WTC11 (cell line): ENCODE data around the gene KCTD2. TPM values are rescaled to one million over a fixed set of nuclear protein-coding genes. Genes with fewer than 3 reads are reported as not detected.

Experiments used
- ATAC-seq: fragments of 200-7000 bp; cut with Tn5 transposase; 2 replicates; pipeline ENCODE4 v1.10.0; 2021; ENCODE audit warnings: mild to moderate bottlenecking, moderate library complexity
- CTCF ChIA-PET: fragments of 300-600 bp; sonication (Branson Sonifier 250); formaldehyde crosslinking; loops from one replicate; lab custom pipeline; 2021; ENCODE audit warnings: antibody characterized with exemption; lab: Charles Lee
- POLR2A ChIA-PET: fragments of 350-600 bp; sonication (Branson Sonifier 250); formaldehyde crosslinking; loops from one replicate; lab custom pipeline; 2021; ENCODE audit warnings: antibody characterized with exemption; lab: Charles Lee
- DNase-seq: peaks from one replicate; pipeline ENCODE4 v3.0.0; 2021; ENCODE audit warnings: low spot score
- H3K27ac Mint-ChIP-seq: 2 replicates; pipeline ENCODE4 v1.8.0; 2021; ENCODE audit warnings: mixed read lengths
- H3K27me3 Mint-ChIP-seq: 2 replicates; pipeline ENCODE4 v1.8.0; 2021; ENCODE audit warnings: low read depth, mild to moderate bottlenecking, moderate library complexity, mixed read lengths
- H3K36me3 Mint-ChIP-seq: 2 replicates; pipeline ENCODE4 v1.8.0; 2021; ENCODE audit warnings: mixed read lengths
- H3K4me1 Mint-ChIP-seq: 2 replicates; pipeline ENCODE4 v1.8.0; 2022; ENCODE audit warnings: mixed read lengths
- H3K4me3 Mint-ChIP-seq: 2 replicates; pipeline ENCODE4 v1.8.0; 2021; ENCODE audit warnings: mild to moderate bottlenecking, moderate library complexity, mixed read lengths
- H3K9me3 Mint-ChIP-seq: 2 replicates; pipeline ENCODE4 v1.8.0; 2021; ENCODE audit warnings: mixed read lengths
- ATF1 ChIP-seq: sonication (generic); formaldehyde crosslinking; IDR thresholded peaks from 2 replicates; pipeline ENCODE4 v1.8.1; 2023; ENCODE audit warnings: mild to moderate bottlenecking, moderate library complexity, missing genetic modification reagents
- CBFB ChIP-seq: sonication (generic); formaldehyde crosslinking; IDR thresholded peaks from 2 replicates; pipeline ENCODE4 v1.8.1; 2022; ENCODE audit warnings: mild to moderate bottlenecking, low read depth, missing genetic modification reagents
- CREM ChIP-seq: sonication (generic); formaldehyde crosslinking; IDR thresholded peaks from 2 replicates; pipeline ENCODE4 v1.8.1; 2022; ENCODE audit warnings: mild to moderate bottlenecking, missing genetic modification reagents, moderate library complexity
- ELF4 ChIP-seq: sonication (generic); formaldehyde crosslinking; IDR thresholded peaks from 2 replicates; pipeline ENCODE4 v1.8.1; 2022; ENCODE audit warnings: low read depth, mild to moderate bottlenecking, moderate library complexity, missing genetic modification reagents
- FOXJ3 ChIP-seq: sonication (generic); formaldehyde crosslinking; IDR thresholded peaks from 2 replicates; pipeline ENCODE4 v1.9.0; 2021; ENCODE audit warnings: missing genetic modification reagents, mild to moderate bottlenecking, borderline replicate concordance
- FOXP4 ChIP-seq: sonication (generic); formaldehyde crosslinking; IDR thresholded peaks from 2 replicates; pipeline ENCODE4 v1.8.0; 2022; ENCODE audit warnings: mild to moderate bottlenecking, missing genetic modification reagents
- HMGA2 ChIP-seq: fragments of 250-450 bp; sonication (Bioruptor Pico); IDR thresholded peaks from 2 replicates; pipeline ENCODE4 v1.4.0; 2021; ENCODE audit warnings: mild to moderate bottlenecking, moderate library complexity
- MLX ChIP-seq: sonication (generic); formaldehyde crosslinking; IDR thresholded peaks from 2 replicates; pipeline ENCODE4 v1.8.1; 2023; ENCODE audit warnings: mild to moderate bottlenecking, missing genetic modification reagents, moderate library complexity
- MXD4 ChIP-seq: fragments of 250-450 bp; sonication (Bioruptor Pico); IDR thresholded peaks from 2 replicates; pipeline ENCODE4 v1.8.0; 2021; ENCODE audit warnings: mild to moderate bottlenecking, moderate library complexity, borderline replicate concordance
- NFE2L1 ChIP-seq: sonication (generic); formaldehyde crosslinking; IDR thresholded peaks from 2 replicates; pipeline ENCODE4 v1.8.1; 2023; ENCODE audit warnings: missing genetic modification reagents
- NFYB ChIP-seq: sonication (generic); formaldehyde crosslinking; conservative IDR thresholded peaks from 2 replicates; pipeline ENCODE4 v1.8.0; 2022; ENCODE audit warnings: low read depth, missing genetic modification reagents
- OVOL2 ChIP-seq: fragments of 250-450 bp; sonication (Bioruptor Pico); IDR thresholded peaks from 2 replicates; pipeline ENCODE4 v1.9.0; 2021; ENCODE audit warnings: mild to moderate bottlenecking, borderline replicate concordance
- USF1 ChIP-seq: sonication (generic); formaldehyde crosslinking; IDR thresholded peaks from 2 replicates; pipeline ENCODE4 v1.8.0; 2022; ENCODE audit warnings: mild to moderate bottlenecking, missing genetic modification reagents
- USF2 ChIP-seq: sonication (generic); formaldehyde crosslinking; IDR thresholded peaks from 2 replicates; pipeline ENCODE4 v1.8.1; 2023; ENCODE audit warnings: mild to moderate bottlenecking, missing genetic modification reagents, moderate library complexity
- ZNF121 ChIP-seq: sonication (generic); formaldehyde crosslinking; IDR thresholded peaks from 2 replicates; pipeline ENCODE4 v1.8.0; 2023; ENCODE audit warnings: missing genetic modification reagents
- ZNF263 ChIP-seq: sonication (generic); formaldehyde crosslinking; IDR thresholded peaks from 2 replicates; pipeline ENCODE4 v1.8.1; 2022; ENCODE audit warnings: low read depth, mild to moderate bottlenecking, moderate library complexity, missing genetic modification reagents
- ZNF512 ChIP-seq: sonication (generic); formaldehyde crosslinking; IDR thresholded peaks from 2 replicates; pipeline ENCODE4 v1.8.1; 2022; ENCODE audit warnings: missing genetic modification reagents, borderline replicate concordance
- total RNA-seq: library from RNA; stranded (reverse); gene quantifications from 3 replicates; pipeline ENCODE4 v1.2.3, GENCODE V29; 2021
- TF ChIP-seq, protein P1 (sequence below): sonication (generic); formaldehyde crosslinking; conservative IDR thresholded peaks from 2 replicates; pipeline ENCODE4 v1.8.1; 2023; ENCODE audit warnings: mild to moderate bottlenecking, low read depth, missing genetic modification reagents, moderate library complexity
- TF ChIP-seq, protein P2 (sequence below): fragments of 250-450 bp; sonication (Bioruptor Pico); IDR thresholded peaks from 2 replicates; pipeline ENCODE4 v1.9.0; 2021; ENCODE audit warnings: mild to moderate bottlenecking
- TF ChIP-seq, protein P3 (sequence below): sonication (generic); formaldehyde crosslinking; IDR thresholded peaks from 2 replicates; pipeline ENCODE4 v1.8.0; 2022; ENCODE audit warnings: mild to moderate bottlenecking, missing genetic modification reagents

The KCTD2 gene
- total RNA-seq, 1 experiment from 2014 or later, result 31.3 TPM

DNA sequence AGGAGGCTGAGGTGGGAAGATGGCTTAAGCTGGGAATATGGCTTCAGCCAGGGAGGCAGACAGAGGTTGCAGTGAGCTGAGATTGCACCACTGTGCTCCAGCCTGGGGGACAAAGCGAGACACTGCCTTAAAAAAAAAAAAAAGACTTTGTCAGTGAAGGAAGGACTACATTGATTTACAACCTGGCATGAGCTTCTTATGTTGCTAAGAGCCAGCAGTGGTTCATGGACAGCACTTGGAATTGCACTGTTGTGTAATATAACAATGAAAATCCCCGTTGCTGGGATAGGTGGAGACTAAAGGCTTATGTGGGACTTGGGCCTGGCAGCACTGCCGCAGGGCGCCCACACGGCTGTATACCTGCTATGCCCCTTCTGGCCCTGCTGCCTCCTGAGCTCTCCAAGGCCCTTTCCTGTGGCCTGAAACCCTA, 26.6 kb downstream of the KCTD2 start (continued):
- TF ChIP-seq USF2 (CRISPR knock-in tag) (no peak), ZNF512 (CRISPR knock-in tag) (no peak)

GRCh38 chr17:75074532-75074931, 27.5 kb downstream of the KCTD2 start:
- ChIA-PET POLR2A (no interaction called here), CTCF (interaction anchor here (0.7 to 2.1 kb wide), 7 partner anchors 9 to 114 kb away, joined by 3 to 7 read pairs (median 3); partner anchors contain the start of gene NT5C)
- Mint-ChIP-seq H3K4me3 (no peak overlapping the region), H3K36me3 (no peaks in the 10 kb centered on the region), H3K27ac (no peak overlapping the region), H3K4me1 (peaks cover 17% of the 10 kb centered on the region), H3K9me3 (no peaks in the 10 kb centered on the region), H3K27me3 (peaks cover 12% of the 10 kb centered on the region)
- ATAC-seq (no peak), DNase-seq (no peak)
- no peak for TF ChIP-seq ELF4 (CRISPR knock-in tag)
- TF ChIP-seq FOXP4 (CRISPR knock-in tag), result no peak
- TF ChIP-seq MLX (CRISPR knock-in tag), result no peak
- no peak for TF ChIP-seq ZNF512 (CRISPR knock-in tag)
- no peak for TF ChIP-seq ZNF121 (CRISPR knock-in tag)
- TF ChIP-seq ZNF263 (CRISPR knock-in tag), result no peak
- TF ChIP-seq MXD4 (CRISPR knock-in tag), result no peak
- TF ChIP-seq, protein P1, sequence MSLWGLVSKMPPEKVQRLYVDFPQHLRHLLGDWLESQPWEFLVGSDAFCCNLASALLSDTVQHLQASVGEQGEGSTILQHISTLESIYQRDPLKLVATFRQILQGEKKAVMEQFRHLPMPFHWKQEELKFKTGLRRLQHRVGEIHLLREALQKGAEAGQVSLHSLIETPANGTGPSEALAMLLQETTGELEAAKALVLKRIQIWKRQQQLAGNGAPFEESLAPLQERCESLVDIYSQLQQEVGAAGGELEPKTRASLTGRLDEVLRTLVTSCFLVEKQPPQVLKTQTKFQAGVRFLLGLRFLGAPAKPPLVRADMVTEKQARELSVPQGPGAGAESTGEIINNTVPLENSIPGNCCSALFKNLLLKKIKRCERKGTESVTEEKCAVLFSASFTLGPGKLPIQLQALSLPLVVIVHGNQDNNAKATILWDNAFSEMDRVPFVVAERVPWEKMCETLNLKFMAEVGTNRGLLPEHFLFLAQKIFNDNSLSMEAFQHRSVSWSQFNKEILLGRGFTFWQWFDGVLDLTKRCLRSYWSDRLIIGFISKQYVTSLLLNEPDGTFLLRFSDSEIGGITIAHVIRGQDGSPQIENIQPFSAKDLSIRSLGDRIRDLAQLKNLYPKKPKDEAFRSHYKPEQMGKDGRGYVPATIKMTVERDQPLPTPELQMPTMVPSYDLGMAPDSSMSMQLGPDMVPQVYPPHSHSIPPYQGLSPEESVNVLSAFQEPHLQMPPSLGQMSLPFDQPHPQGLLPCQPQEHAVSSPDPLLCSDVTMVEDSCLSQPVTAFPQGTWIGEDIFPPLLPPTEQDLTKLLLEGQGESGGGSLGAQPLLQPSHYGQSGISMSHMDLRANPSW (CRISPR knock-in tag), result no peak
- no peak for TF ChIP-seq NFE2L1 (CRISPR knock-in tag)
- no peak for TF ChIP-seq CREM (CRISPR knock-in tag)
- TF ChIP-seq USF1 (CRISPR knock-in tag), result no peak
- TF ChIP-seq FOXJ3 (CRISPR knock-in tag), result no peak
- TF ChIP-seq, protein P2, sequence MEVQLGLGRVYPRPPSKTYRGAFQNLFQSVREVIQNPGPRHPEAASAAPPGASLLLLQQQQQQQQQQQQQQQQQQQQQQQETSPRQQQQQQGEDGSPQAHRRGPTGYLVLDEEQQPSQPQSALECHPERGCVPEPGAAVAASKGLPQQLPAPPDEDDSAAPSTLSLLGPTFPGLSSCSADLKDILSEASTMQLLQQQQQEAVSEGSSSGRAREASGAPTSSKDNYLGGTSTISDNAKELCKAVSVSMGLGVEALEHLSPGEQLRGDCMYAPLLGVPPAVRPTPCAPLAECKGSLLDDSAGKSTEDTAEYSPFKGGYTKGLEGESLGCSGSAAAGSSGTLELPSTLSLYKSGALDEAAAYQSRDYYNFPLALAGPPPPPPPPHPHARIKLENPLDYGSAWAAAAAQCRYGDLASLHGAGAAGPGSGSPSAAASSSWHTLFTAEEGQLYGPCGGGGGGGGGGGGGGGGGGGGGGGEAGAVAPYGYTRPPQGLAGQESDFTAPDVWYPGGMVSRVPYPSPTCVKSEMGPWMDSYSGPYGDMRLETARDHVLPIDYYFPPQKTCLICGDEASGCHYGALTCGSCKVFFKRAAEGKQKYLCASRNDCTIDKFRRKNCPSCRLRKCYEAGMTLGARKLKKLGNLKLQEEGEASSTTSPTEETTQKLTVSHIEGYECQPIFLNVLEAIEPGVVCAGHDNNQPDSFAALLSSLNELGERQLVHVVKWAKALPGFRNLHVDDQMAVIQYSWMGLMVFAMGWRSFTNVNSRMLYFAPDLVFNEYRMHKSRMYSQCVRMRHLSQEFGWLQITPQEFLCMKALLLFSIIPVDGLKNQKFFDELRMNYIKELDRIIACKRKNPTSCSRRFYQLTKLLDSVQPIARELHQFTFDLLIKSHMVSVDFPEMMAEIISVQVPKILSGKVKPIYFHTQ (CRISPR knock-in tag), result no peak
- no peak for TF ChIP-seq NFYB (CRISPR knock-in tag)
- TF ChIP-seq, protein P3, sequence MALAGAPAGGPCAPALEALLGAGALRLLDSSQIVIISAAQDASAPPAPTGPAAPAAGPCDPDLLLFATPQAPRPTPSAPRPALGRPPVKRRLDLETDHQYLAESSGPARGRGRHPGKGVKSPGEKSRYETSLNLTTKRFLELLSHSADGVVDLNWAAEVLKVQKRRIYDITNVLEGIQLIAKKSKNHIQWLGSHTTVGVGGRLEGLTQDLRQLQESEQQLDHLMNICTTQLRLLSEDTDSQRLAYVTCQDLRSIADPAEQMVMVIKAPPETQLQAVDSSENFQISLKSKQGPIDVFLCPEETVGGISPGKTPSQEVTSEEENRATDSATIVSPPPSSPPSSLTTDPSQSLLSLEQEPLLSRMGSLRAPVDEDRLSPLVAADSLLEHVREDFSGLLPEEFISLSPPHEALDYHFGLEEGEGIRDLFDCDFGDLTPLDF (CRISPR knock-in tag), result no peak
- no peak for TF ChIP-seq ATF1 (CRISPR knock-in tag)
- no peak for TF ChIP-seq CBFB (CRISPR knock-in tag)
- no peak for TF ChIP-seq HMGA2 (CRISPR knock-in tag)
- TF ChIP-seq OVOL2 (CRISPR knock-in tag), result no peak
